Fibroblast of lung (primary cell): ENCODE results near the gene SPINK5. TPM values are rescaled to one million over a fixed set of nuclear protein-coding genes. Genes with fewer than 3 reads are reported as not detected.

Experiments used
- DNase-seq, 2 donors: peaks; one replicate each; pipeline versions ENCODE4 v3.0.0 to v3.0.0-alpha.2; 2010; ENCODE audit warnings: low read depth in 2 of 2
- H2AFZ ChIP-seq: 2 replicates; pipeline ENCODE4 v1.5.1; 2012; ENCODE audit warnings: low read length, control low read depth, inconsistent platforms
- H3K27ac ChIP-seq: 2 replicates; pipeline ENCODE4 v1.5.1; 2011; ENCODE audit warnings: low read length, control low read depth; ENCODE audit not compliant: insufficient read depth
- H3K27me3 ChIP-seq: 2 replicates; pipeline ENCODE4 v1.5.1; 2011; ENCODE audit warnings: mild to moderate bottlenecking, low read length; ENCODE audit not compliant: control insufficient read depth, insufficient read depth
- H3K36me3 ChIP-seq: 2 replicates; pipeline ENCODE4 v1.5.1; 2011; ENCODE audit warnings: low read length; ENCODE audit not compliant: control insufficient read depth, insufficient read depth
- H3K4me1 ChIP-seq: 2 replicates; pipeline ENCODE4 v1.5.1; 2011; ENCODE audit warnings: low read length; ENCODE audit not compliant: control insufficient read depth, insufficient read depth; ENCODE audit errors: extremely low read depth
- H3K4me2 ChIP-seq: 2 replicates; pipeline ENCODE4 v1.5.1; 2011; ENCODE audit warnings: low read length, control low read depth; ENCODE audit not compliant: insufficient read depth; ENCODE audit errors: extremely low read depth
- H3K4me3 ChIP-seq, 4 experiments: fragments of 200-600 bp in 1 of 4; sonication (generic) in 1 of 4; replicated peaks in 1 of 4; 2 replicates each; pipeline ENCODE4 v1.5.1; 2011 to 2016; ENCODE audit warnings: low read length in 4 of 4, low read depth in 3 of 4, mild to moderate bottlenecking in 3 of 4, control low read depth in 2 of 4, inconsistent platforms in 1 of 4, mixed read lengths in 1 of 4; ENCODE audit not compliant: insufficient read depth in 1 of 4; ENCODE audit errors: control extremely low read depth in 1 of 4
- H3K79me2 ChIP-seq: 2 replicates; pipeline ENCODE4 v1.5.1; 2012; ENCODE audit warnings: mild to moderate bottlenecking, low read length, inconsistent platforms; ENCODE audit not compliant: control insufficient read depth, insufficient read depth
- H3K9ac ChIP-seq: 2 replicates; pipeline ENCODE4 v1.5.1; 2011; ENCODE audit warnings: mild to moderate bottlenecking, low read length, control low read depth; ENCODE audit not compliant: insufficient read depth
- H3K9me3 ChIP-seq: 2 replicates; pipeline ENCODE4 v1.5.1; 2012; ENCODE audit warnings: low read depth, low read length; ENCODE audit not compliant: control insufficient read depth, insufficient read depth
- H4K20me1 ChIP-seq: 2 replicates; pipeline ENCODE4 v1.5.1; 2011; ENCODE audit warnings: low read length; ENCODE audit not compliant: control insufficient read depth, insufficient read depth; ENCODE audit errors: extremely low read depth
- CTCF ChIP-seq, 2 donors: IDR thresholded peaks in 1 of 2; conservative IDR thresholded peaks in 1 of 2; 1 replicate in 1 of 2; 2 replicates in 1 of 2; pipeline ENCODE4 v1.5.1; 2011 to 2012; ENCODE audit warnings: low read length in 2 of 2, control low read depth in 1 of 2, inconsistent platforms in 1 of 2, low read depth in 1 of 2, mild to moderate bottlenecking in 1 of 2
- EZH2 ChIP-seq: IDR thresholded peaks from 2 replicates; pipeline ENCODE4 v1.5.1; 2012; ENCODE audit warnings: low read length, control low read depth, mild to moderate bottlenecking; ENCODE audit errors: missing control alignments
- polyA plus RNA-seq, 2 donors: library from polyadenylated mRNA; depleted of rRNA in 1 of 2; stranded (reverse) in 1 of 2; unstranded in 1 of 2; fragments of >200 nt; gene quantifications; 2 replicates each; pipeline ENCODE4 v1.2.1, GENCODE V29; 2011 to 2012; ENCODE audit warnings: missing spikeins in 1 of 2
- total RNA-seq: library from RNA; depleted of rRNA; stranded (reverse); fragments of >200 nt; gene quantifications from 2 replicates; pipeline ENCODE4 v1.2.1, GENCODE V29; 2014

The SPINK5 gene
- total and polyA plus RNA-seq, 2 donors (not counting 1 experiment from before 2014, with no cell fraction given) = not detected

- Histone ChIP-seq H3K9me3 (no peaks in the 10 kb centered on the region), H3K4me2 (no peak overlapping the region), H3K4me3 (no peak overlapping the region), H4K20me1 (no peaks in the 10 kb centered on the region), H2AFZ (no peak overlapping the region), H3K36me3 (no peaks in the 10 kb centered on the region), H3K27me3 (no peaks in the 10 kb centered on the region), H3K27ac (no peak overlapping the region), H3K4me1 (no peaks in the 10 kb centered on the region), H3K9ac (no peak overlapping the region), H3K79me2 (no peaks in the 10 kb centered on the region)
- DNase-seq = no peak
- TF ChIP-seq EZH2 (no peak), CTCF (conservative IDR thresholded peaks at IDR 0.05 in 1 of 2, IDR thresholded peaks at IDR 0.05 in 1 of 2; ENCODE audit: low read depth in 1 of 2, low read length in 2 of 2) (no peak)
Measured at GRCh38 chr5:148162038-148162437, 98.3 kb downstream of the SPINK5 start.

- Histone ChIP-seq H2AFZ (no peak overlapping the region), H3K4me2 (no peak overlapping the region), H3K4me1 (no peaks in the 10 kb centered on the region), H3K27ac (no peak overlapping the region), H3K9ac (no peak overlapping the region), H3K36me3 (no peaks in the 10 kb centered on the region), H4K20me1 (no peaks in the 10 kb centered on the region), H3K79me2 (no peaks in the 10 kb centered on the region), H3K27me3 (no peaks in the 10 kb centered on the region), H3K9me3 (no peaks in the 10 kb centered on the region), H3K4me3 (no peak overlapping the region)
- TF ChIP-seq EZH2 (no peak), CTCF (conservative IDR thresholded peaks at IDR 0.05 in 1 of 2, IDR thresholded peaks at IDR 0.05 in 1 of 2; ENCODE audit: low read depth in 1 of 2, low read length in 2 of 2) (no peak)
- no peak for DNase-seq
Measured at GRCh38 chr5:148163345-148163744, 99.6 kb downstream of the SPINK5 start.

GRCh38 chr5:148166550-148167283 is 102.9 kb downstream of the SPINK5 start:
- Histone ChIP-seq H3K4me2 (no peak overlapping the region), H3K9ac (no peak overlapping the region), H3K27ac (no peak overlapping the region), H2AFZ (no peak overlapping the region), H3K9me3 (no peaks in the 10 kb centered on the region), H4K20me1 (no peaks in the 10 kb centered on the region), H3K4me1 (no peaks in the 10 kb centered on the region), H3K79me2 (no peaks in the 10 kb centered on the region), H3K36me3 (no peaks in the 10 kb centered on the region), H3K4me3 (no peak overlapping the region), H3K27me3 (no peaks in the 10 kb centered on the region)
- DNase-seq = no peak
- TF ChIP-seq CTCF (conservative IDR thresholded peaks at IDR 0.05 in 1 of 2, IDR thresholded peaks at IDR 0.05 in 1 of 2; ENCODE audit: low read depth in 1 of 2, low read length in 2 of 2) = no peak
- TF ChIP-seq EZH2 = no peak
